Endothelial cell of umbilical vein (primary cell): ENCODE data around the gene PRKAR1B.

Source experiments
- CTCF ChIP-seq, 2 donors: IDR thresholded peaks; 1 replicate in 1 of 2; 2 replicates in 1 of 2; pipeline ENCODE4 v1.5.1; 2011; ENCODE audit warnings: low read length in 2 of 2, mild to moderate bottlenecking in 2 of 2, moderate library complexity in 2 of 2, control low read depth in 1 of 2, inconsistent platforms in 1 of 2, low read depth in 1 of 2; ENCODE audit not compliant: insufficient read depth in 1 of 2; ENCODE audit errors: extremely low read depth in 1 of 2
- JUN ChIP-seq: IDR thresholded peaks from 2 replicates; pipeline ENCODE4 v1.6.1; 2011; ENCODE audit warnings: borderline replicate concordance, low read depth; ENCODE audit not compliant: insufficient read length, insufficient read depth
- MAX ChIP-seq: IDR thresholded peaks from 2 replicates; pipeline ENCODE4 v1.6.1; 2011; ENCODE audit not compliant: insufficient read depth, insufficient read length
- POLR2A ChIP-seq: IDR thresholded peaks from 2 replicates; pipeline ENCODE4 v1.6.1; 2012; ENCODE audit warnings: low read depth, mild to moderate bottlenecking, control low read depth, low read length
- POLR2AphosphoS5 ChIP-seq: IDR thresholded peaks from 2 replicates; pipeline ENCODE4 v1.6.1; 2012; ENCODE audit warnings: low read depth, mild to moderate bottlenecking, control low read depth, low read length, moderate library complexity; ENCODE audit not compliant: insufficient read depth

GRCh38 chr7:534075-534474 is 193.0 kb downstream of the PRKAR1B start:
- TF ChIP-seq MAX, result no peak
- no peak for TF ChIP-seq CTCF (IDR thresholded peaks at IDR 0.05; ENCODE audit: extremely low read depth in 1 of 2, insufficient read depth in 1 of 2, low read depth in 1 of 2, low read length in 2 of 2)
- TF ChIP-seq POLR2A, result no peak
- no peak for TF ChIP-seq POLR2AphosphoS5
- TF ChIP-seq JUN, result no peak
